SH-SY5Y (cell line): Measurements from ENCODE around the gene KCTD5.

Source experiments
- GATA2 ChIP-seq: IDR thresholded peaks from 2 replicates; pipeline ENCODE4 v1.6.1; 2011; ENCODE audit warnings: mild to moderate bottlenecking, low read depth, low read length
- GATA3 ChIP-seq: IDR thresholded peaks from 2 replicates; pipeline ENCODE4 v1.6.1; 2011; ENCODE audit warnings: low read depth, mild to moderate bottlenecking, low read length, moderate library complexity

Gene KCTD5

GRCh38 chr16:2682209-2683021, at the start of gene KCTD5:
Gene KCTD5 (plus strand): TSS chr16:2682523. CDS start chr16:2682549, 26 bp downstream.
- no peak for TF ChIP-seq GATA2
- no peak for TF ChIP-seq GATA3

- no peak for TF ChIP-seq GATA3
- TF ChIP-seq GATA2: no peak
Measured at GRCh38 chr16:2656985-2657384, 25.3 kb upstream of the KCTD5 start.

- no peak for TF ChIP-seq GATA2
- TF ChIP-seq GATA3: no peak
Measured at GRCh38 chr16:2663553-2664546, 18.5 kb upstream of the KCTD5 start.

GRCh38 chr16:2664574-2664982, 17.7 kb upstream of the KCTD5 start:
- no peak for TF ChIP-seq GATA2
- TF ChIP-seq GATA3: no peak

GRCh38 chr16:2671741-2672140, 10.6 kb upstream of the KCTD5 start:
- TF ChIP-seq GATA2: no peak

GRCh38 chr16:2673066-2673999, 9.0 kb upstream of the KCTD5 start:
- no peak for TF ChIP-seq GATA2
- no peak for TF ChIP-seq GATA3

GRCh38 chr16:2675021-2675420, 7.3 kb upstream of the KCTD5 start:
- TF ChIP-seq GATA2 (no peak), GATA3 (no peak)

GRCh38 chr16:2675714-2676113, 6.6 kb upstream of the KCTD5 start:
- TF ChIP-seq GATA3 (no peak), GATA2 (no peak)

GRCh38 chr16:2686912-2687507, 4.7 kb downstream of the KCTD5 start:
- TF ChIP-seq GATA2 (no peak), GATA3 (no peak)

- TF ChIP-seq GATA3: no peak
- TF ChIP-seq GATA2: no peak
Measured at GRCh38 chr16:2687531-2688308, 5.4 kb downstream of the KCTD5 start.

- TF ChIP-seq GATA3 (no peak), GATA2 (no peak)
Measured at GRCh38 chr16:2689968-2690801, 7.9 kb downstream of the KCTD5 start.

- TF ChIP-seq GATA3 (no peak), GATA2 (no peak)
Measured at GRCh38 chr16:2690852-2691251, 8.5 kb downstream of the KCTD5 start.
